B cell (primary cell): Measurements from ENCODE around the gene GNB5. TPM values are rescaled to one million over a fixed set of nuclear protein-coding genes. Genes with fewer than 3 reads are reported as not detected.
A peak's percentile ranks its signal among the peaks of the same experiment; 100 is the strongest.

Experiments used
- ATAC-seq: fragments of 200-7000 bp; cut with Tn5 transposase; one replicate; pipeline ENCODE4 v1.10.0; 2021; ENCODE audit warnings: low read depth, mild to moderate bottlenecking, moderate number of reproducible peaks, moderate library complexity
- CTCF ChIA-PET: fragments of 350-600 bp; sonication (Branson Sonifier 250); formaldehyde crosslinking; loops from one replicate; lab custom pipeline; 2021; ENCODE audit warnings: antibody characterized with exemption, inconsistent platforms; lab: Charles Lee
- POLR2A ChIA-PET: fragments of 350-600 bp; sonication (Branson Sonifier 250); formaldehyde crosslinking; loops from one replicate; lab custom pipeline; 2021; ENCODE audit warnings: antibody characterized with exemption; lab: Charles Lee
- DNase-seq: peaks from one replicate; pipeline ENCODE4 v3.0.0; 2013
- H2AFZ ChIP-seq: 2 replicates; pipeline ENCODE4 v1.6.1; 2012; ENCODE audit warnings: mild to moderate bottlenecking, low read depth, low read length; ENCODE audit not compliant: insufficient read depth, poor library complexity, severe bottlenecking
- H3K27ac ChIP-seq, 2 donors: 1 replicate in 1 of 2; 2 replicates in 1 of 2; pipeline ENCODE4 v1.5.1; 2012 to 2013; ENCODE audit warnings: low read length in 2 of 2, mild to moderate bottlenecking in 2 of 2, moderate library complexity in 1 of 2
- H3K27me3 ChIP-seq, 4 experiments: fragments of 200-600 bp in 1 of 4; sonication (generic) in 1 of 4; replicated peaks in 1 of 4; 1 replicate in 2 of 4; 2 replicates in 2 of 4; pipeline versions ENCODE4 v1.6.1 to v1.7.0; 2013 to 2016; ENCODE audit warnings: low read length in 3 of 4, mild to moderate bottlenecking in 2 of 4, mixed read lengths in 1 of 4, moderate library complexity in 1 of 4; ENCODE audit not compliant: insufficient read depth in 4 of 4, control insufficient read depth in 3 of 4; ENCODE audit errors: control extremely low read depth in 1 of 4
- H3K36me3 ChIP-seq, 2 experiments: replicated peaks in 1 of 2; 1 replicate in 1 of 2; 2 replicates in 1 of 2; pipeline versions ENCODE4 v1.6.1 to v1.7.1; 2013; ENCODE audit warnings: low read length in 1 of 2; ENCODE audit not compliant: insufficient read depth in 2 of 2, control insufficient read depth in 1 of 2; ENCODE audit errors: control extremely low read depth in 1 of 2, extremely low read depth in 1 of 2
- H3K4me1 ChIP-seq, 2 donors: fragments of 200-600 bp in 1 of 2; sonication (generic) in 1 of 2; 1 replicate in 1 of 2; 2 replicates in 1 of 2; pipeline versions ENCODE4 v1.5.1 to v1.6.1; 2013 to 2017; ENCODE audit warnings: low read length in 2 of 2; ENCODE audit not compliant: control insufficient read depth in 2 of 2, insufficient read depth in 2 of 2
- H3K4me2 ChIP-seq: replicated peaks from 2 replicates; pipeline ENCODE3; 2012; ENCODE audit warnings: mild to moderate bottlenecking, low read depth, low read length; ENCODE audit not compliant: poor library complexity, severe bottlenecking
- H3K4me3 ChIP-seq, 5 experiments: fragments of 200-600 bp in 1 of 5; sonication (generic) in 1 of 5; 1 replicate in 3 of 5; 2 replicates in 2 of 5; pipeline versions ENCODE4 v1.5.1 to v1.7.0; 2011 to 2016; ENCODE audit warnings: low read length in 4 of 5, mild to moderate bottlenecking in 4 of 5, low read depth in 2 of 5, control low read depth in 1 of 5, moderate library complexity in 1 of 5; ENCODE audit not compliant: insufficient read depth in 1 of 5; ENCODE audit errors: control extremely low read depth in 1 of 5, extremely low read depth in 1 of 5
- H3K79me2 ChIP-seq: fragments of 200-600 bp; sonication (generic); one replicate; pipeline ENCODE4 v1.6.0; 2016; ENCODE audit warnings: low read length; ENCODE audit not compliant: control insufficient read depth, insufficient read depth
- H3K9ac ChIP-seq: fragments of 200-600 bp; sonication (generic); 2 replicates; pipeline ENCODE4 v1.6.1; 2017; ENCODE audit warnings: mild to moderate bottlenecking, low read length, moderate library complexity
- H3K9me3 ChIP-seq, 3 donors: one replicate each; pipeline versions ENCODE4 v1.6.1 to v1.7.1; 2013; ENCODE audit warnings: low read length in 2 of 3; ENCODE audit not compliant: control insufficient read depth in 2 of 3, insufficient read depth in 1 of 3; ENCODE audit errors: control extremely low read depth in 1 of 3
- H4K20me1 ChIP-seq: 2 replicates; pipeline ENCODE4 v1.6.0; 2012; ENCODE audit warnings: mild to moderate bottlenecking, low read length; ENCODE audit not compliant: insufficient read depth, control insufficient read depth, poor library complexity, severe bottlenecking
- H3K27ac Mint-ChIP-seq: one replicate; pipeline ENCODE4 v1.8.0; 2021; ENCODE audit warnings: mixed read lengths
- H3K27me3 Mint-ChIP-seq: one replicate; pipeline ENCODE4 v1.8.0; 2021; ENCODE audit warnings: mixed read lengths
- H3K4me1 Mint-ChIP-seq: one replicate; pipeline ENCODE4 v1.8.0; 2021; ENCODE audit warnings: mixed read lengths
- H3K4me3 Mint-ChIP-seq: one replicate; pipeline ENCODE4 v1.8.0; 2021; ENCODE audit warnings: mixed read lengths
- H3K9me3 Mint-ChIP-seq: one replicate; pipeline ENCODE4 v1.8.0; 2022; ENCODE audit warnings: mixed read lengths; ENCODE audit not compliant: insufficient read depth
- CTCF ChIP-seq: fragments of 200-600 bp; IDR thresholded peaks from one replicate; pipeline ENCODE4 v1.8.0; 2022; ENCODE audit warnings: antibody characterized with exemption, mild to moderate bottlenecking
- EZH2 ChIP-seq: IDR thresholded peaks from 2 replicates; pipeline ENCODE4 v1.6.1; 2012; ENCODE audit warnings: borderline replicate concordance, low read depth, mild to moderate bottlenecking, moderate library complexity, low read length; ENCODE audit not compliant: insufficient read depth, poor library complexity, severe bottlenecking
- WGBS: methylation state at CpG from one replicate; pipeline ENCODE4 v1.1.5; 2013; ENCODE audit warnings: missing lambda C conversion rate; ENCODE audit not compliant: insufficient coverage; 5-methylcytosine and 5-hydroxymethylcytosine counted together
- intact Hi-C: fragments of 100-400 bp; cut with micrococcal nuclease; formaldehyde crosslinking; loops from one replicate; pipeline ENCODE4 v1.10.0; 2022
- polyA plus RNA-seq: library from polyadenylated mRNA; depleted of rRNA; stranded (reverse); fragments of >200 nt; gene quantifications from 2 replicates; pipeline ENCODE4 v1.2.3, GENCODE V29; 2012
- total RNA-seq, 2 donors: library from RNA; stranded (reverse); fragments of 120-200 nt in 1 of 2; gene quantifications; 1 replicate in 1 of 2; 2 replicates in 1 of 2; pipeline versions ENCODE4 v1.2.3 to v1.2.4, GENCODE V29; 2013 to 2022

GNB5 gene
- total and polyA plus RNA-seq, 2 donors (not counting 1 experiment from before 2014, with no cell fraction given) = 58.5 to 142 TPM

DNA sequence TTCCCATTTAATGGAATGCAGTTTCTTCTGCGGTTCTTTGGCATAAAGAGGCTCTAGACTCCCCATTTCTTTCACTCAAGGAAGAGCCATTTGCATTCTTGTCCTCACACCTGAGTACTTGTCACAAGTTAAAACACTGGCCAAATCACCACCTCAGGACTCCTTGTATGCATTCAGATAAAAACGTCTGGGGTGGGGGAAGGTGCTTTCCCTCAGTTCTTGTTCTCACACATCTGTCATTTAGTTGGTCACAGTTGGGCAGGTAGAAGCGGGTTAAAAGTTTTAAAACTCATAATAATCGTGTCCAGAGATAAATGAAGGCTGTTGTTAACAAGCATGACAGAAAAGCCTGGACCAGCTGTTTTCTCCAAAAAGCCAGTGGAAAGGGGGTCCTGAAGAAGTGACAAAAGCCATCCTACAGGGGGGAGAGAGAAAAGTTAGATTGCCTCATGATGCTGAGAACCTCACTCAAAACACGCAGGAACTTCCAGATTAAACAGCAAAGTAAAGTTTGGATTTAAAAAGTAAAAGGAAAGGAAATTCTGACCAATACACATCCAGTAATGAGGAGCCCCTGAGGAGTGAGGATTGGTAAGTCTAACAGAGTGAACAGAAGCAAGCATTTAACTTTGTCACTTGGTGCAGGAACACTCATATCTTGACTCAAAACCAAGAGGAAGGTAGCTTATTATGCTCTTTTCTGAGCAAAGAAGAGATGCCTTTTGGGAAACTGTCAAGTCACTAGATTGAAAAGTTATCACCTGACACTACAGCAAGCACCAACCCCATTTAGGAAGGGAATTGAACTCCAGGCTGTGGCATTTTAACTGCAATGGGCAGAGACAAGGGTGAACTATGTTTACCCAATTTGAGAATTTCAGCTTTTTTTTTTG is 81.4 kb downstream of the GNB5 start:
- ChIA-PET POLR2A (interaction anchor here (0.6 kb wide), 1 partner anchor 47 kb away, joined by 7 read pairs; no protein-coding TSS in a partner anchor), CTCF (interaction anchor here (1.0 kb wide), 1 partner anchor 32 kb away, joined by 3 read pairs; no protein-coding TSS in a partner anchor)
- no peaks in the 10 kb centered on the region for H3K9me3 ChIP-seq
- peaks cover 14% of the 10 kb centered on the region for H3K27me3 Mint-ChIP-seq
- H3K9ac ChIP-seq = no peak overlapping the region
- H2AFZ ChIP-seq = no peak overlapping the region
- H3K79me2 ChIP-seq = no peaks in the 10 kb centered on the region
- H4K20me1 ChIP-seq = no peaks in the 10 kb centered on the region
- H3K4me3 Mint-ChIP-seq = peak overlapping the region; percentile 20
- H3K36me3 ChIP-seq = no peaks in the 10 kb centered on the region
- H3K4me1 ChIP-seq = peaks cover 18 to 44% of the 10 kb centered on the region in 2 donors
- no peak for TF ChIP-seq CTCF
- no peak for TF ChIP-seq EZH2
- H3K4me2 ChIP-seq = no peak overlapping the region
- no peak overlapping the region for H3K27ac ChIP-seq
- H3K4me1 Mint-ChIP-seq = peaks cover 24% of the 10 kb centered on the region
- peaks cover 0 to 18% (median 4%) of the 10 kb centered on the region in 4 experiments for H3K27me3 ChIP-seq
- no CpG with 5 or more reads among the region's 5 CpGs for WGBS
- H3K27ac Mint-ChIP-seq = no peak overlapping the region
- intact Hi-C loops = no loop called here
- DNase-seq (no peak), ATAC-seq (peak; percentile 32)
- no peak overlapping the region for H3K4me3 ChIP-seq
- H3K9me3 Mint-ChIP-seq = no peaks in the 10 kb centered on the region

GRCh38 chr15:52107238-52107637 is 84.0 kb downstream of the GNB5 start:
- POLR2A ChIA-PET = no interaction called here
- CTCF ChIA-PET = interaction anchor here (1.5 kb wide), 1 partner anchor 28 kb away, joined by 3 read pairs; no protein-coding TSS in a partner anchor
- H3K9me3 Mint-ChIP-seq = no peaks in the 10 kb centered on the region

More at GRCh38 chr15:52107238-52107637, 84.0 kb downstream of the GNB5 start:
- 42% methylated on average over 6 of the region's 6 CpGs for WGBS
- intact Hi-C loops = no loop called here
- no peak overlapping the region for H3K27ac ChIP-seq
- no peaks in the 10 kb centered on the region for H3K79me2 ChIP-seq
- no peak overlapping the region for H3K4me3 Mint-ChIP-seq
- peaks cover 28 to 63% of the 10 kb centered on the region in 2 donors for H3K4me1 ChIP-seq
- no peak overlapping the region for H2AFZ ChIP-seq
- no peak for DNase-seq
- ATAC-seq = no peak
- H3K36me3 ChIP-seq = no peaks in the 10 kb centered on the region
- H3K9me3 ChIP-seq = no peaks in the 10 kb centered on the region
- no peaks in the 10 kb centered on the region for H4K20me1 ChIP-seq
- H3K4me2 ChIP-seq = no peak overlapping the region
- H3K4me3 ChIP-seq = no peak overlapping the region
- H3K27me3 ChIP-seq = peaks cover 0 to 17% (median 4%) of the 10 kb centered on the region in 4 experiments
- TF ChIP-seq CTCF (no peak), EZH2 (no peak)
- peaks cover 42% of the 10 kb centered on the region for H3K4me1 Mint-ChIP-seq
- no peak overlapping the region for H3K27ac Mint-ChIP-seq
- H3K9ac ChIP-seq = no peak overlapping the region
- H3K27me3 Mint-ChIP-seq = peaks cover 14% of the 10 kb centered on the region
